Measurements from ENCODE around the gene TWF1.
A peak's percentile ranks its signal among the peaks of the same experiment; 100 is the strongest.

The TWF1 gene

DNA sequence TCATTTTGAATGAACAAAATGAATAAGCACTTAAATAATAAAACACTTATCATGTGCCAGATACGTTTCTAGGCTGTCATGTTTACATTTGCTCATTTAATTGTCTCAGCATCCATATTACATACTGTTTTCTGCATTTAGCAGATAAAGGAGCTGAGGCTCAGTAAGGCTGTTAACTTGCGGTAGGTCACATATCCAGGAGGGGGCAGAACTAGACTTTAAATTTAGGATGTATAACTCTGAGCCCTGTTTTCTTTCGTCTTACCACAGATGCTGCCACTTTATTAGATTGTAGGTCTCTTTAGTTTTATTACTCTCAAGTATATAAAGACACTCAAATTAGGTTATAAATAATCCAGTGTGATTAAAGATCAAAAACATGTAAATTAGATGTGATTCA is 29.6 kb downstream of the TWF1 start:
- no peak for DNase-seq (ENCODE audit: low read depth)
- in situ Hi-C loops (cut with HindIII; ENCODE audit: low sequenced_read_pairs): loop anchor here (10.0 kb wide), 1 partner anchor 108 kb away; no protein-coding TSS in a partner anchor
- no peak overlapping the region for H3K4me3 ChIP-seq (ENCODE audit: low read depth, low read length)
- TF ChIP-seq CTCF (IDR thresholded peaks at IDR 0.05; ENCODE audit: low read depth, low read length, missing control alignments): peak; percentile 48

DNA sequence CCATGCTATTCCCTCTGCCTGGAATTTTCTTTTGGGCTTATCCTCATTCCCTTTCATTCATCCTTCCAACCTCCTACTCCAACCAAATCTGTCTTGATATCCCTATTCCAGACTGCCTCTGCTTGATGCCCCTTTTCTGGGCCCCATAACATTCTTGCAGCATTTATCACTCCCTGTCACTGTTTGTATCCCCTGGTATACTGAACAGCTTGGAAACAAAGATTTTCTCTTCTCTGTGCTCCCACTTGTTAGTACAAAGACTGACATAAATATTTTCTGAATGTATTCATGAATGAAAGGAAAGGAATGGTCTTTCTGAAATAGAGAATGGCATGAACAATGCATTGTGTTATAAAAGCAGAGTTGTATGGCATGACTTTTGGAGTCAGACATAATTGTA is 39.8 kb downstream of the TWF1 start:
- in situ Hi-C loops (cut with HindIII; ENCODE audit: low sequenced_read_pairs): no loop called here
- DNase-seq (ENCODE audit: low read depth): no peak
- H3K4me3 ChIP-seq (ENCODE audit: low read depth, low read length): no peak overlapping the region
- no peak for TF ChIP-seq CTCF (IDR thresholded peaks at IDR 0.05; ENCODE audit: low read depth, low read length, missing control alignments)

DNA sequence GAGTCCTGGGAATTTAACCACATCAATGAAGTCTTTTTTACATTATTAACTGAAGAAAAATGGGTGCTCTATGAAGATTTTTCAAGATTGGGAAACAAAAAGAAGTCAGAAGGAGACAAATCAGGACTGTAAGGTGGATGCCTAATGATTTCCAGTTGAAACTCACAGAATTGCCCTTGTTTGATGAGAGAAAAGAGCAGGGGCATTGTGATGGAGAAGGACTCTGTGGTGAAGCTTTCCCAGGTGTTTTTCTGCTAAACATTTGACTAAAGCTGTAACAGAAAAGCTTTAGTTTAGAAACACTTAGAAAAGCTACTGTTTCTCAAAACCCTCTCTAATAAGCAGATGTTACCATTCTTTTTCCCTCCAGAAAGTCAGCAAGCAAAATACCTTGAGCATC is 41.6 kb downstream of the TWF1 start:
- in situ Hi-C loops (cut with HindIII; ENCODE audit: low sequenced_read_pairs): no loop called here
- TF ChIP-seq CTCF (IDR thresholded peaks at IDR 0.05; ENCODE audit: low read depth, low read length, missing control alignments): no peak

DNA sequence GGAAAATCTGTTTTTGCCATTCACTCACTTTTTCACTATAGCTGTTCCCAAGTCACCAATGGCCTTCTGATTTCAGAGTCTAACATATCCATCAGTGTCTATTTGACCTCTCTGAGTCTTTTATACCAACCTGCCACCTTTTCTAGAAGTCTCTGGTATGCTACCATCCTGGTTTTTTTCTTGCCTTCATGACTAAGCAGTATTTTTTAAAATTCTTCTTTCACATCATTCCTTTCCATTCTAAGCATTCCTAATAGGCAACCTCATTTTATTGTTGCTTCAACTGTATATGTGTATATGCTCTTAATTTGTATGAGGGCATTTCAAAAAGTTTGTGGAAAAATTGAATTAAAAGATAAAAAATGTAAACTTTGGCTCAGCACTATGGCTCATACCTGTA is 42.3 kb downstream of the TWF1 start:
- no peak for DNase-seq (ENCODE audit: low read depth)
- H3K4me3 ChIP-seq (ENCODE audit: low read depth, low read length): no peak overlapping the region
- TF ChIP-seq CTCF (IDR thresholded peaks at IDR 0.05; ENCODE audit: low read depth, low read length, missing control alignments): no peak
- in situ Hi-C loops (cut with HindIII; ENCODE audit: low sequenced_read_pairs): no loop called here

More for the DNA sequence above, 41.6 kb downstream of the TWF1 start:
- H3K4me3 ChIP-seq (ENCODE audit: low read depth, low read length): no peak overlapping the region
- no peak for DNase-seq (ENCODE audit: low read depth)

DNA sequence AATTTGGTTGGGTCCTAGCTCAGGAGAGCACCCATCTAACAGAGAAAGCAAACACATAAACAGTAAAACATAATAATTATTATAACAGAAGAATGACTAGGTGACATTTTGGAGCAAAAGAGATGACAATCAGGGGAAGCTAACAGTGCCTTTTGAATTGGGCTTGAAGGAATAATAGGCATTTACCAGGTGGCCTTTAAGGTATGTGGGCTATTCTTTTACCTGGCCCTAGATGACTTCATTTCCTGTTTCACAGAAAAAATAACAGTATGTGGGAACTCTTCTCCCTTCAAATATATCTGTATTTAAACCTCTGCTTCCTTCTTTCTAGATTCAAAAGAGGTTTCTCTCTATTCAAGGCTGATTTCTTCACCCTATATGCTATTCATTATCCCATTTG is 43.5 kb downstream of the TWF1 start:
- DNase-seq (ENCODE audit: low read depth): no peak
- no peak overlapping the region for H3K4me3 ChIP-seq (ENCODE audit: low read depth, low read length)

GRCh38 chr12:43761500-43761899 is 44.6 kb downstream of the TWF1 start:
- no peak for DNase-seq (ENCODE audit: low read depth)
- no peak overlapping the region for H3K4me3 ChIP-seq (ENCODE audit: low read depth, low read length)
- TF ChIP-seq CTCF (IDR thresholded peaks at IDR 0.05; ENCODE audit: low read depth, low read length, missing control alignments): no peak
- in situ Hi-C loops (cut with HindIII; ENCODE audit: low sequenced_read_pairs): no loop called here

More for the DNA sequence above, 43.5 kb downstream of the TWF1 start:
- no peak for TF ChIP-seq CTCF (IDR thresholded peaks at IDR 0.05; ENCODE audit: low read depth, low read length, missing control alignments)
- in situ Hi-C loops (cut with HindIII; ENCODE audit: low sequenced_read_pairs): no loop called here

DNA sequence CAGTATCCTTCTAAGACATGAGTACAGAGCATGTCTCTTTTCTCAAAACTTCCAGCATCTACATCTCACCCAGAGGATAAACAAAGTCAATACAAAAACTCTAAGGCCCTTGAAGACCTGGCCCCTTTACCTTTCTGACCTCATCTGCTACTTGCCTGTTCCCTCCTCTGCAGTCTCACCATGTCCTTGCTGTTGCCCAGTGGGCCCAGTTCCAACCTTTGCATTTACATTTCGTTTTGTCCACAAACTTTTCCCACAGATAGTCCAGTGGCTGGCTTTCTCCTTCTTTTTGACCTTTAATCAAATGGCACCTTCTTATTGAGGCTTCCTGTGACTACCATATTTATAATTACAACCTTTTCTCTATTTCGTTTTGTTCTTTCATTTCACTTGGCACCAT is 45.7 kb downstream of the TWF1 start:
- no peak for TF ChIP-seq CTCF (IDR thresholded peaks at IDR 0.05; ENCODE audit: low read depth, low read length, missing control alignments)
- no peak overlapping the region for H3K4me3 ChIP-seq (ENCODE audit: low read depth, low read length)
- no peak for DNase-seq (ENCODE audit: low read depth)
- in situ Hi-C loops (cut with HindIII; ENCODE audit: low sequenced_read_pairs): no loop called here
